GM13976 (cell line): Measurements from ENCODE around the gene OR9Q2.

ENCODE experiments used
- DNase-seq: peaks from one replicate; pipeline ENCODE4 v3.0.0; 2012; ENCODE audit warnings: low spot score
- CTCF ChIP-seq: IDR thresholded peaks from 2 replicates; pipeline ENCODE4 v1.5.1; 2012; ENCODE audit warnings: borderline replicate concordance, mild to moderate bottlenecking; ENCODE audit not compliant: insufficient read depth; ENCODE audit errors: extremely low read depth, missing control alignments, control extremely low read depth
- in situ Hi-C: fragments of 300-500 bp; cut with MboI; formaldehyde crosslinking; loops from one replicate; pipeline ENCODE4 v1.12.0; 2022; ENCODE audit warnings: low sequenced_read_pairs, mixed read lengths, inconsistent platforms; ENCODE audit not compliant: unreplicated experiment

Gene OR9Q2

GRCh38 chr11:58188770-58189169 is at the start of gene OR9Q2:
Gene OR9Q2 (plus strand): TSS chr11:58189070. CDS start chr11:58190491, 1,421 bp downstream.
- in situ Hi-C loops, result no loop called here
- no peak for TF ChIP-seq CTCF
- no peak for DNase-seq

- DNase-seq, result no peak
- no peak for TF ChIP-seq CTCF
- in situ Hi-C loops, result no loop called here
Observed at GRCh38 chr11:58142761-58143160, 46.1 kb upstream of the OR9Q2 start.

GRCh38 chr11:58152781-58153180 is 36.1 kb upstream of the OR9Q2 start:
- in situ Hi-C loops, result no loop called here
- no peak for DNase-seq
- TF ChIP-seq CTCF, result no peak

- DNase-seq, result no peak
- in situ Hi-C loops, result no loop called here
- no peak for TF ChIP-seq CTCF
Observed at GRCh38 chr11:58164389-58164788, 24.5 kb upstream of the OR9Q2 start.

- TF ChIP-seq CTCF, result no peak
- in situ Hi-C loops, result no loop called here
Observed at GRCh38 chr11:58164990-58165389, 23.9 kb upstream of the OR9Q2 start.

GRCh38 chr11:58165504-58166106 is 23.3 kb upstream of the OR9Q2 start:
- in situ Hi-C loops, result no loop called here
- DNase-seq, result no peak
- TF ChIP-seq CTCF, result no peak

More at GRCh38 chr11:58164990-58165389, 23.9 kb upstream of the OR9Q2 start:
- DNase-seq, result no peak
